Muscle of back (tissue), 11 donors: ENCODE measurements around the gene RTEL1. TPM values are rescaled to one million over a fixed set of nuclear protein-coding genes. Genes with fewer than 3 reads are reported as not detected.
"Not testable (repeated sequence)": the region's sequence is repeated elsewhere in the genome, so short reads cannot be mapped to it uniquely, and the experiment has no call there.

Experiments used
- DNase-seq, 3 donors: peaks; one replicate each; pipeline versions ENCODE4 v3.0.0 to v3.0.0-alpha.2; 2013
- polyA plus RNA-seq, 10 donors: library from polyadenylated mRNA; unstranded; fragments of 120-200 nt; gene quantifications; one replicate each; pipeline ENCODE4 v1.2.1, GENCODE V29; 2013; ENCODE audit not compliant: insufficient read length in 10 of 10

The RTEL1 gene
- polyA plus RNA-seq, 10 donors: 6.0 to 17.7 (median 11.1) TPM

- DNase-seq: no peak
Observed at GRCh38 chr20:63712191-63712590, 54.1 kb downstream of the RTEL1 start.

GRCh38 chr20:63714858-63715257 lies 56.7 kb downstream of the RTEL1 start:
- DNase-seq: no peak

GRCh38 chr20:63718996-63719395 lies 60.9 kb downstream of the RTEL1 start:
- peak in 1 of 3 donors; percentile 6 for DNase-seq

GRCh38 chr20:63722967-63723622 lies 65.0 kb downstream of the RTEL1 start:
- DNase-seq: not testable (repeated sequence)

- not testable (repeated sequence) for DNase-seq
Observed at GRCh38 chr20:63730189-63730733, 72.1 kb downstream of the RTEL1 start.

GRCh38 chr20:63731410-63731809 lies 73.3 kb downstream of the RTEL1 start:
- DNase-seq: no peak

GRCh38 chr20:63732118-63733095 lies 74.3 kb downstream of the RTEL1 start:
- no peak for DNase-seq

- DNase-seq: no peak
Observed at GRCh38 chr20:63733117-63733516, 75.0 kb downstream of the RTEL1 start.

- DNase-seq: no peak
Observed at GRCh38 chr20:63733579-63734081, 75.5 kb downstream of the RTEL1 start.

GRCh38 chr20:63734111-63734945 lies 76.2 kb downstream of the RTEL1 start:
- no peak for DNase-seq

GRCh38 chr20:63734946-63735858 lies 77.1 kb downstream of the RTEL1 start:
- DNase-seq: peak in 1 of 3 donors; percentile 44

- peak in 1 of 3 donors; percentile 41 for DNase-seq
Observed at GRCh38 chr20:63735859-63736718, 78.0 kb downstream of the RTEL1 start, which contains the start of gene LIME1. LIME1 (plus strand) TSS chr20:63736664; CDS start chr20:63737550, 886 bp downstream.

- DNase-seq: peak in 1 of 3 donors; percentile 24
Observed at GRCh38 chr20:63736893-63737694, 79.0 kb downstream of the RTEL1 start.

GRCh38 chr20:63737695-63737944 lies 79.5 kb downstream of the RTEL1 start:
- DNase-seq: no peak

GRCh38 chr20:63737945-63738686 lies 80.0 kb downstream of the RTEL1 start:
- DNase-seq: peak in 1 of 3 donors; percentile 51

- peak; percentile 57 to 87 (median 70) for DNase-seq
Observed at GRCh38 chr20:63738687-63739129, 80.6 kb downstream of the RTEL1 start.
